Common myeloid progenitor, CD34-positive (primary cell): ENCODE measurements around the gene ARHGEF4.

Source experiments
- CTCF ChIA-PET: fragments of 350-600 bp; sonication (Branson Sonifier 250); formaldehyde crosslinking; loops from one replicate; lab custom pipeline; 2021; ENCODE audit warnings: antibody characterized with exemption; lab: Charles Lee
- POLR2A ChIA-PET: fragments of 350-600 bp; sonication (Branson Sonifier 250); formaldehyde crosslinking; loops from one replicate; lab custom pipeline; 2021; ENCODE audit warnings: antibody characterized with exemption; lab: Charles Lee
- DNase-seq, 3 donors: peaks; one replicate each; pipeline versions ENCODE4 v3.0.0 to v3.0.0-alpha.2; 2013
- H3K27ac ChIP-seq, 2 experiments: 1 replicate in 1 of 2; 2 replicates in 1 of 2; pipeline ENCODE4 v1.7.0; 2013; ENCODE audit warnings: inconsistent platforms in 2 of 2, low read length in 2 of 2, mild to moderate bottlenecking in 2 of 2, low read depth in 1 of 2, moderate library complexity in 1 of 2; ENCODE audit not compliant: severe bottlenecking in 2 of 2, insufficient read depth in 1 of 2, poor library complexity in 1 of 2
- H3K27me3 ChIP-seq, 5 experiments: replicated peaks in 2 of 5; 1 replicate in 3 of 5; 2 replicates in 2 of 5; pipeline versions ENCODE4 v1.6.1 to v1.7.0; 2013; ENCODE audit warnings: low read length in 4 of 5, mild to moderate bottlenecking in 2 of 5, moderate library complexity in 2 of 5, inconsistent platforms in 1 of 5; ENCODE audit not compliant: insufficient read depth in 5 of 5, control insufficient read depth in 4 of 5
- H3K36me3 ChIP-seq, 4 experiments: 1 replicate in 2 of 4; 2 replicates in 2 of 4; pipeline versions ENCODE4 v1.6.1 to v1.7.0; 2013; ENCODE audit warnings: low read length in 3 of 4, control low read depth in 1 of 4, mild to moderate bottlenecking in 1 of 4; ENCODE audit not compliant: control insufficient read depth in 4 of 4, insufficient read depth in 4 of 4
- H3K4me1 ChIP-seq, 4 experiments: 1 replicate in 3 of 4; 2 replicates in 1 of 4; pipeline versions ENCODE4 v1.6.1 to v1.7.1; 2013; ENCODE audit warnings: low read length in 3 of 4, mild to moderate bottlenecking in 3 of 4, control low read depth in 1 of 4, inconsistent platforms in 1 of 4, moderate library complexity in 1 of 4; ENCODE audit not compliant: control insufficient read depth in 4 of 4, insufficient read depth in 4 of 4; ENCODE audit errors: control extremely low read depth in 1 of 4
- H3K4me3 ChIP-seq, 7 experiments: 1 replicate in 4 of 7; 2 replicates in 3 of 7; pipeline versions ENCODE4 v1.5.1 to v1.7.0; 2013; ENCODE audit warnings: mild to moderate bottlenecking in 7 of 7, low read length in 6 of 7, moderate library complexity in 6 of 7, inconsistent platforms in 2 of 7, low read depth in 2 of 7, control low read depth in 1 of 7; ENCODE audit not compliant: insufficient read depth in 4 of 7, control insufficient read depth in 1 of 7; ENCODE audit errors: extremely low read depth in 1 of 7
- H3K9me3 ChIP-seq, 5 experiments: 1 replicate in 4 of 5; 2 replicates in 1 of 5; pipeline versions ENCODE4 v1.6.1 to v1.7.1; 2013; ENCODE audit warnings: low read length in 4 of 5, mild to moderate bottlenecking in 2 of 5, inconsistent platforms in 1 of 5, low read depth in 1 of 5, moderate library complexity in 1 of 5; ENCODE audit not compliant: control insufficient read depth in 4 of 5, insufficient read depth in 2 of 5; ENCODE audit errors: control extremely low read depth in 1 of 5
- whole genome bisulfite sequencing: methylation state at CpG from one replicate; pipeline ENCODE4 v1.1.5; 2013; ENCODE audit not compliant: insufficient coverage; 5-methylcytosine and 5-hydroxymethylcytosine counted together

Gene ARHGEF4

DNA sequence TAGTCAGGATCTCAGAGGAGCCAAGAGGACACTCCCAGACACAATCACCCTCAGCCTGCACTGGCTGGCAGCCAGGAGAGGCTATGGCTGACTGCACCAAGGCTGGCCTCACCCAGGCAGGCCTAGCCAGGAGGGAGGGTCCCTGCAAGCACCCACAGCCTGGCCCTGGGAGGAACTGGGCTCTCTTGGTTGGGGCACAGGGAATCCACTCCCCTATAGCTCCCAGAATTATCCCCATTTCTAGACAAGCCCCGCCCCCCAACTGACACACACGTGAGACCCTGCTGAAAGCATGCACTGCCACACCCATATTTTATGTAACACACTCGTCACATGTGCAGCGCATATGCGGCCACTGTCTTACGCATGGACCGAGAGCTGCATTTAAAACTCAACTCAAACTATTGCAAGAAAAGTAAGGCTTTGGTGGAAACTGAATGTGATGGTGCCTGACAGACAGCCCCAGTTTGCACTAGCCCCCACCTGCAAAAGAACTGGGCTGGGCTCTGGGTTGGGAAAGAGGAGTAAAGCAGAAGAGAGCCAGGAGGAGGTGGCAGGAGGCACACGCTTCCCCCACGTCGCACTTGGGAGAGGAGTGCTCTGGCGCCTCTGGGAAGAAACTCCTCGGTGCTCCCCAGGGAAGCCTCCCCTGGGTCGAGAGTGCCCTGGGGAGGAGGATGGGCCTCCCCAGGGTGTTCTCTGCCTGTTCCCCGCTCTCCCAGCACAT is 28.9 kb upstream of the ARHGEF4 start:
- H3K27ac ChIP-seq = no peak overlapping the region
- CTCF ChIA-PET = no interaction called here

DNA sequence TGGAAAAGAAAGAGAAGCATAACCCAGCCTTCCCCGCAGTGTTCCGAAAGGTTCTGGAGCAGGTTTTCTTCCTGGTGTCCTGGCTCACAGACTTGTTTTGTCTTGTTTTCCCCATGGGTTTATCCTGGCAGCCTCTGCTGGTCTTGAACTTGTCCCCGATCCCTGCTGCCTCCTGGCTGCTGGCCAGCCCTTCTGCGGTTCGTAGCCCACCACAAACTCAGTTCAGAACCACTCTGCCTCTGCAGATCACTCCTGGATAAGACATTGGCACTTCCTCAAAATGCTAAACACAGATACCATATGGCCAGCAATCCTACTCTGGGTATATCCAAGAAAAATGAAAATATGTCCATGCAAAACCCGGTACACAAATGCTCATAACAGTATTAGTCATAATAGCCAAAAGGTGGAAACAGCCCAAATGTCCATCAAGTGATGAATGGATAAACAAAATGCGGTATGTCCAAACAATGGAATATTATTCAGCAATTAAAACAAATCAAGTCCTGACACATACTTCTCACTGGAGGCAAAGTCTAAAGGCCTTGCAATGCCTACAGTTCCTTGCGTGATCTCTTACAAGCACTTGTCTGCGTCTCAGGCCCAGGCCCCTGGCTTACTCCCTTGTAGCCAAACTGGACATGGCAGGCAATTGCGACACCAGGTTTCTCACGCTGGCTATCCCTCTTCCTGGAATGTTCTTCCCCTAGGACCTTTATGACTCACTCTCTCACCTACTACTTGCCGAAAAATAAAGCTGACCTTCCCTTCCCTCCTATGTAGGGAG is 28.0 kb upstream of the ARHGEF4 start:
- WGBS = 68% methylated on average over 10 of the region's 12 CpGs
- H3K9me3 ChIP-seq = peaks cover 0 to 9% (median 0%) of the 10 kb centered on the region in 5 experiments
- H3K4me1 ChIP-seq = peaks cover 0 to 5% (median 0%) of the 10 kb centered on the region in 4 experiments
- H3K27ac ChIP-seq = no peak overlapping the region
- DNase-seq = peak; percentile 61 to 89 (median 88)
- ChIA-PET CTCF (interaction anchor here (1.0 kb wide), 2 partner anchors 9 to 11 kb away, joined by 3 read pairs; no protein-coding TSS in a partner anchor), POLR2A (no interaction called here)
- H3K36me3 ChIP-seq = no peaks in the 10 kb centered on the region
- H3K4me3 ChIP-seq = no peak overlapping the region
- H3K27me3 ChIP-seq = peaks cover 0 to 55% (median 10%) of the 10 kb centered on the region in 5 experiments

More for the DNA sequence above, 28.9 kb upstream of the ARHGEF4 start:
- no peak overlapping the region for H3K4me3 ChIP-seq
- POLR2A ChIA-PET = no interaction called here
- DNase-seq = no peak
- H3K36me3 ChIP-seq = no peaks in the 10 kb centered on the region
- WGBS = 38% methylated on average over 4 of the region's 14 CpGs
- H3K27me3 ChIP-seq = peaks cover 0 to 54% (median 10%) of the 10 kb centered on the region in 5 experiments
- peaks cover 0 to 5% (median 0%) of the 10 kb centered on the region in 4 experiments for H3K4me1 ChIP-seq
- peaks cover 0 to 9% (median 0%) of the 10 kb centered on the region in 5 experiments for H3K9me3 ChIP-seq

DNA sequence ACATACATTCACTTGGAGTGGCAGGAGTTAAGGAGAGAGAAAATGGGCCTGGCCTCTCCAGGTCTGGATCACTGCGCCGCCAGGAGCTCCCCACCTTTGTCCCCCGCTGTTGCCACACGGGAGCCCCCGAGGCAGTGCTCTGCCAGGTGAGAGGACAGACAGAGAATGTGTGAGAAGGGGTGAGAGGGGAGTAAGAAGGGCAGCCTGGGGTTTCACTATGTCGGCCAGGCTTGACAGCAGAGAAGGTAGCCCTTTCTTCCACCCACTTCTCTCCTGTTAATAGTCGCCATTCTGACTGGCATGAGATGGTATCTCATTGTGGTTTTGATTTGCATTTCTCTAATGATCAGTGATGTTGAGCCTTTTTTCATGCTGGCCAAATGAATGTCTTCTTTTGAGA is 26.2 kb upstream of the ARHGEF4 start:
- no peak for DNase-seq
- H3K36me3 ChIP-seq = no peaks in the 10 kb centered on the region
- H3K27me3 ChIP-seq = peaks cover 0 to 61% (median 5%) of the 10 kb centered on the region in 5 experiments
- H3K4me1 ChIP-seq = peaks cover 0 to 5% (median 0%) of the 10 kb centered on the region in 4 experiments
- ChIA-PET CTCF (interaction anchor here (1.0 to 1.8 kb wide), 2 partner anchors 10 kb away, joined by 3 to 4 read pairs; no protein-coding TSS in a partner anchor), POLR2A (no interaction called here)
- H3K27ac ChIP-seq = no peak overlapping the region
- 58% methylated on average over 5 of the region's 7 CpGs for WGBS
- no peak overlapping the region for H3K4me3 ChIP-seq
- peaks cover 0 to 9% (median 0%) of the 10 kb centered on the region in 5 experiments for H3K9me3 ChIP-seq

DNA sequence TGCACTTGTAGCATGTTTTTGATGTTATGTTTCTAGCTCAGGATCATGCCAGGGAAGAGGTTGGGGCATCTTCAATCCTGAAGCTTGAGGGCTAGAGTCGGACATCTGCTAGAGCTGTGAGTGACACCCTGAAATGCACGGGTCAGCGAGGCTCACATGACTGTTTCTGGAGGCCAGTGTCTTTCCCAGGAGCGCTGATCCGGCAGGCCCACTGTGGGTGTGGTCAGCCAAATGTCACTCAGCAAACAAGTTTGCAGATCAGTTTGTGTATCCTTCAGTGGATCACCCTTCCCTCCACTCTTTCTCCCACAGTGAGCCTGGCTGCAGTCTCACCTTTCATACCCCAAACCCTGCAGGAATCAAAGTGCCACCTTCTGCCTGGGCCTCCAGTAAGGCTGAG is 23.0 kb upstream of the ARHGEF4 start:
- POLR2A ChIA-PET = no interaction called here
- WGBS = 89% methylated on average over 5 of the region's 5 CpGs
- Histone ChIP-seq H3K9me3 (peaks cover 0 to 7% (median 0%) of the 10 kb centered on the region in 5 experiments), H3K4me1 (no peaks in the 10 kb centered on the region), H3K27ac (no peak overlapping the region), H3K27me3 (peaks cover 0 to 44% (median 3%) of the 10 kb centered on the region in 5 experiments), H3K4me3 (no peak overlapping the region), H3K36me3 (no peaks in the 10 kb centered on the region)
- CTCF ChIA-PET = interaction anchor here (1.4 to 1.6 kb wide), 3 partner anchors 15 to 600 kb away, joined by 3 to 4 read pairs (median 4); no protein-coding TSS in a partner anchor
- no peak for DNase-seq

DNA sequence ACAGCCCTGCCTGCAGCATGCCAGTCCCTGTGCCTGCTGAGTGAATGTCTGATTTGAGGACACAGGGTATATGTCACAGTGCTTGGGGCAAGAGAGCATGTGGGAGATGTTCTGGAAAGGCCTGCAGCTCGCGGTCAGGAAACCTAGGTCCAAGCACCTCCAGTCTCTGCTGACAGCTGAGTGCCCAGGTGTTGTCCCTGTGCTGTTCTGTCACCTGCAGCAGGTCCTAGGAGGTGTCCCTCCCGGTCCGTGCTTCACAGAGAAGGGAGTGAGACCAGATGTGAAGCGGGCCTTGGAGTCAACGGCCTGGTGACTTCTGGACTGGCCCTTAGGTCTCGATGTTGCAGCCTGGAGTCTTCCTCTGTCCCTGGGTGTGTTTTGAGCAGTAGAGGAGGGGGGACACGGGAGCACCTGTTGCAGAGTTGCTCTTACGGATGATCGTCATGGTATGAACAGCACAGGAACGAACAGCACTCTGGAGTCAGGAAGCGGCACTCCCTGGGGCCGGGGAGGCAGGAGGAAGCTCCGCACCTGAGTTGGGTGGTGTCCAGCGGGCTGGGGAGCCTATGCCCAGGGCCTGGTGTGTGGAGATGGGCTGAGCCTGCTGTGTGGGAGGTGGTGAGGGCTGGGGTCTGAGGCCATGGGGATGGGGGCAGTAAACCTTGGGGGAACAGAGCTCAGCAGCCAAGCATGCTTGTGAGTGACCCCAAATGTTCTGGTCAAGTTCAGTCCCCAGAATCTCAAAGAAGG is 21.6 kb upstream of the ARHGEF4 start:
- WGBS = 90% methylated on average over 12 of the region's 15 CpGs
- Histone ChIP-seq H3K36me3 (no peaks in the 10 kb centered on the region), H3K9me3 (peaks cover 0 to 3% (median 0%) of the 10 kb centered on the region in 5 experiments), H3K4me3 (no peak overlapping the region), H3K27ac (no peak overlapping the region), H3K27me3 (peaks cover 0 to 54% (median 4%) of the 10 kb centered on the region in 5 experiments), H3K4me1 (no peaks in the 10 kb centered on the region)
- ChIA-PET POLR2A (interaction anchor here (0.8 kb wide), 1 partner anchor 12 kb away, joined by 5 read pairs; no protein-coding TSS in a partner anchor), CTCF (interaction anchor here (0.9 to 1.4 kb wide), 4 partner anchors 16 to 599 kb away, joined by 3 read pairs; no protein-coding TSS in a partner anchor)
- no peak for DNase-seq

DNA sequence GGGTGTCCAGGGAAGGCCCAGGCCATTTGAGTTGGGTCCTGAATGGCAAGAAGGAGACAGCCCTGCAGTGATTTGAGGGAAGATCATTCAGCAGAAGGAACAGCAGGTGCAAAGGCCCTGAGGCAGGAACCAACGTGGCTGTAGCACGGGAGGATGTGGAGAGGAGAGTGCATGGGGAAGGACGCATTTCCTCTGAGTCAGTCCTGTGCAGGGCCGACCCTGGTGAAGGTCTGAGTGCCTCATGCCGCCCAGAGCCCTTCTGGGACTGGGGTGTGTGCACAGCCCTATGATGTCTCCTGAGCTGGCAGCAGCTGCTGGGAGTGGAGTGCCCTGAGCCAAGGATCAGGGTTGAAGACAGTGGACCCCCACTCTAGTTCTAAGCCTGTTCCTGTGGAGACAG is 17.9 kb upstream of the ARHGEF4 start:
- no peaks in the 10 kb centered on the region for H3K36me3 ChIP-seq
- ChIA-PET POLR2A (no interaction called here), CTCF (interaction anchor here (1.7 kb wide), 1 partner anchor 16 kb away, joined by 6 read pairs; no protein-coding TSS in a partner anchor)
- H3K4me3 ChIP-seq = no peak overlapping the region
- no peaks in the 10 kb centered on the region for H3K9me3 ChIP-seq
- no peak overlapping the region for H3K27ac ChIP-seq
- no peak for DNase-seq
- peaks cover 0 to 52% (median 5%) of the 10 kb centered on the region in 5 experiments for H3K27me3 ChIP-seq
- H3K4me1 ChIP-seq = no peaks in the 10 kb centered on the region
- 73% methylated on average over 5 of the region's 5 CpGs for WGBS
